Measurements from ENCODE around the gene ZNF407.
A peak's percentile ranks its signal among the peaks of the same experiment; 100 is the strongest.

ZNF407 gene

DNA sequence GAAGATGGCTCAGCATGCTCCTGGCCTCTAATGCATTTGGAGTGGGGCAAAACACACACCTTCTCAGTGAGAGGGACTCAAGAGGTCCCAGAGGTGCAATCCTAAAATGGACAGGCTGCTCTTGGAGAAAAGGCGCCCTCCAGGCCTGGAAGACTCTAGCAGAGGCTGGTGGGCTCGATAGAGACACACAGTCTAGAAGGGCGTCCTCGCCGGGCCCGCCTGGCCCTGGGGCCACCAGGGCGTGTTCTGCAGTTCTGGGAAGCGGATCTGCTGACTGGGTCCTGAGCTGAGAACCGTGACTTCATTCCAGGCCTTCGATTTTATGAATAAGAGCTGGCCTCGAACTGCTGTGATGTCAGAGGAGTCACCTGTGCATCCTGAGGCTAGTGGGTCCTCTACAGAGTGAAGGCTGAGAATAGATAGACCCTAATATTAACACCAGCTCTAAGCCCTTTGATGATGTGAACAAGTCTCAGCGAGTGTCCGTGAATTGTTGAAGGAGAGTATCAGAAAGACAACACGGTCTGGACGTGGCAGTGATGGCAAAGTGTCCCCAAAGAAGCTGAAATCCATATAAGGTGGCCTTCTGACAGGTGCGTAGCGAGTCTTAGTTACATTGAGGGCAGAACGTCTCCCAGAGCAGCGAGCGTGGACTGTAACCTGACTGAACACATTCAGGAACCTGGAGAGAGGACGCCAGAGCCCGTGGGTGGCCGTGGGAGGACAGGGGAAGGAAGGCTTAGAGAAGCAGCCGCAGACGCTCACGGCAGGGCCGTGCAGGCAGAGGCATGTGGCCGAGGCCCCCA lies 474.4 kb downstream of the ZNF407 start:
- TF ChIP-seq CTCF (conservative IDR thresholded peaks at IDR 0.05), result no peak
- H3K27ac ChIP-seq, result peak overlapping the region; percentile 90

DNA sequence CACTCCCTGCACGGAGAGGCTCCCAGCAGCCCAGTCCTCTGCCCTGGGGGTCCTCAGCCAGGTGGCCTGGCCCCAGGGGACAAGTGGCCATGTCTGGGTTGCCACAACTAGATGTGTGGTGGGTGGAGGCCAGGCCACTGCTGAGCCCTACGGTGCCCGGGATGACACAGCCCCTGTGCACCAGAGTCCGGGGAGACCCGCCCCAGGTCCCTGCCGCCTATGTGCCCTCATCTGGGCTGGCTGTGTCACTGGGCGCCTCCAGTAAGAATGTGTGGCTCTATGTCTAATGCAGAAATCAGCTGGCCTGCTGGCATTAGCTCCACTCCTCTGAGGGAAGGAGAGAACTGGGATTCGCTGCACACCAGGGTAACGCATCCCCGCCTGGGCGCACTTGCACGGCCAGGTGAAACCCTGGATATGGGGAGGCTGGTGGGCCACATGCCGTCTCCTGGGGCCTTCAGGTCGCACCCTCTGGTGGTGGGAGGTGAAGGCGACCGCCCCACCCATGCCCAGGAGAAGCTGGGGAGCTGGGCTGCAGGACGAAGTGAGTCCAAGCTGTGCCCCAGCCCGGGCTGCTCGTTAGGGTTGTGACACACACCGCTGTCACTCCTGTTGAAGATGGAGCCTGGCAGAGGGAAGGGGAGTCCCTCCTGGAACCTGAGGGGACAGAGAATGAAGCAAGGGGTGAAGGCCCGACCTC lies 475.2 kb downstream of the ZNF407 start:
- no peak for TF ChIP-seq CTCF (conservative IDR thresholded peaks at IDR 0.05)
- H3K27ac ChIP-seq, result no peak overlapping the region

DNA sequence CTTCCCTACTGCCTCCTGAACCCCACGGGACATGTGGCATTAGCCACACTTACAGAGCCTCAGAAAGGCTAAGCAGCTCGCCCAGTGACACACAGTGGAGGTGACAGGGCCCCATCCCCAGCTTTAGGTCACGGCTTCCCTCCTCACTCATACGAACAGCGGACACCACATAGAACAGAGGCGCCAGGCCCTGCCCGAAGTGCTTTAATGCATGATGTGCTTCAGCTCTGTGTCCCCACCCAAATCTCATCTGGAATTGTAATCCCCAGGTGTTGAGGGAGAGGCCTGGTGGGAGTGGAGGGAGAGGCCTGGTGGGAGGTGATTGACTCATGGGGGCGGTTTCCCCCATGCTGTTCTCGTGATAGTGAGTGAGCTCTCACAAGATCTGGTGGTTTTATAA lies 476.0 kb downstream of the ZNF407 start:
- no peak overlapping the region for H3K27ac ChIP-seq
- no peak for TF ChIP-seq CTCF (conservative IDR thresholded peaks at IDR 0.05)

- no peak for TF ChIP-seq CTCF (conservative IDR thresholded peaks at IDR 0.05)
- H3K27ac ChIP-seq, result no peak overlapping the region
Measured at GRCh38 chr18:75074196-75075015, 476.7 kb downstream of the ZNF407 start.

- TF ChIP-seq CTCF (conservative IDR thresholded peaks at IDR 0.05), result no peak
- H3K27ac ChIP-seq, result no peak overlapping the region
Measured at GRCh38 chr18:75075016-75075305, 477.3 kb downstream of the ZNF407 start.

GRCh38 chr18:75075429-75075841 lies 477.8 kb downstream of the ZNF407 start:
- no peak for TF ChIP-seq CTCF (conservative IDR thresholded peaks at IDR 0.05)
- no peak overlapping the region for H3K27ac ChIP-seq

DNA sequence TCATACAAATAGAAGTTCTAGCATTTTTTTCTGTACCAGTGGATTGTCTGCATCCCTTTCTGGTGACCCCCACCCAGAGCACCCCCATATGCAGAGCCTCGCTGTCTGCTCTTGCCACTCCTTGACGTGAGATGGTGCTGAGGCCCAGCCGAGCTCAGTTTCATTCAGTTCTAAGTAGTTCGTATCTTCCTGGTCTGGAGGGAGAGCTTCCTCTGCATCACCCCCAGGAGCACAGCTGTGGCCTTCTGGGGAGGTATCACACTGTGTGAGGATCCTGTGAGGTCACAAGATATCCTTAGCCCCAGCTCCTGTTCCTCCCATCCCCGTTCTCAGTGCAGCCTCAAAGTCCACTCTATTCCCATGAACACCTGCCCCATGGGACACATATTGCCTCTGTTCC lies 478.6 kb downstream of the ZNF407 start:
- TF ChIP-seq CTCF (conservative IDR thresholded peaks at IDR 0.05), result no peak
- H3K27ac ChIP-seq, result no peak overlapping the region
